ENCODE results near the gene PSMD1.
"Not testable (repeated sequence)": the region's sequence is repeated elsewhere in the genome, so short reads cannot be mapped to it uniquely, and the experiment has no call there.

The PSMD1 gene

GRCh38 chr2:231161252-231161839, 104.7 kb downstream of the PSMD1 start:
- no peak for DNase-seq

- DNase-seq, result peak; percentile 97
Measured at GRCh38 chr2:231161877-231162329, 105.2 kb downstream of the PSMD1 start.

GRCh38 chr2:231163011-231163410, 106.3 kb downstream of the PSMD1 start:
- no peak for DNase-seq

- DNase-seq, result no peak
Measured at GRCh38 chr2:231163414-231164095, 106.9 kb downstream of the PSMD1 start.

GRCh38 chr2:231167745-231168459, 111.2 kb downstream of the PSMD1 start:
- no peak for DNase-seq

GRCh38 chr2:231168460-231169139, 111.9 kb downstream of the PSMD1 start:
- DNase-seq, result no peak

- DNase-seq, result no peak
Measured at GRCh38 chr2:231169488-231169887, 112.8 kb downstream of the PSMD1 start.

GRCh38 chr2:231170055-231170454, 113.4 kb downstream of the PSMD1 start:
- peak; percentile 55 for DNase-seq

- DNase-seq, result no peak
Measured at GRCh38 chr2:231172025-231172424, 115.4 kb downstream of the PSMD1 start.

GRCh38 chr2:231174211-231174651, 117.6 kb downstream of the PSMD1 start:
- no peak for DNase-seq

GRCh38 chr2:231176066-231176465, 119.4 kb downstream of the PSMD1 start:
- DNase-seq, result no peak

- DNase-seq, result no peak
Measured at GRCh38 chr2:231177156-231178025, 120.7 kb downstream of the PSMD1 start.

GRCh38 chr2:231178805-231179204, 122.1 kb downstream of the PSMD1 start:
- DNase-seq, result not testable (repeated sequence)

GRCh38 chr2:231181860-231182512, 125.3 kb downstream of the PSMD1 start:
- no peak for DNase-seq

- no peak for DNase-seq
Measured at GRCh38 chr2:231182513-231182899, 125.8 kb downstream of the PSMD1 start.

GRCh38 chr2:231183851-231184250, 127.2 kb downstream of the PSMD1 start:
- DNase-seq, result no peak

GRCh38 chr2:231184319-231184718, 127.7 kb downstream of the PSMD1 start:
- no peak for DNase-seq

GRCh38 chr2:231185050-231185725, 128.5 kb downstream of the PSMD1 start:
- DNase-seq, result no peak

- no peak for DNase-seq
Measured at GRCh38 chr2:231185886-231186285, 129.2 kb downstream of the PSMD1 start.

- DNase-seq, result no peak
Measured at GRCh38 chr2:231186325-231186724, 129.7 kb downstream of the PSMD1 start.

All from fibroblast of skin of right quadriceps (primary cell).